PC-3 (cell line): ENCODE measurements around the gene PCDHB2.

ENCODE experiments used
- EZH2 ChIP-seq: fragments of 300-600 bp; sonication (generic); IDR thresholded peaks from one replicate; pipeline ENCODE4 v1.6.1; 2017; ENCODE audit warnings: antibody characterized with exemption, mild to moderate bottlenecking, low read length; ENCODE audit not compliant: unreplicated experiment
- EZH2phosphoT487 ChIP-seq: fragments of 300-600 bp; sonication (generic); IDR thresholded peaks from 2 replicates; pipeline ENCODE4 v1.6.1; 2018; ENCODE audit warnings: mild to moderate bottlenecking, antibody characterized with exemption, low read length, borderline replicate concordance
- TF ChIP-seq, protein P1 (sequence below): fragments of 300-600 bp; sonication (generic); conservative IDR thresholded peaks from 2 replicates; pipeline ENCODE4 v1.5.1; 2017; ENCODE audit warnings: antibody characterized with exemption, low read depth, mild to moderate bottlenecking, low read length

DNA sequence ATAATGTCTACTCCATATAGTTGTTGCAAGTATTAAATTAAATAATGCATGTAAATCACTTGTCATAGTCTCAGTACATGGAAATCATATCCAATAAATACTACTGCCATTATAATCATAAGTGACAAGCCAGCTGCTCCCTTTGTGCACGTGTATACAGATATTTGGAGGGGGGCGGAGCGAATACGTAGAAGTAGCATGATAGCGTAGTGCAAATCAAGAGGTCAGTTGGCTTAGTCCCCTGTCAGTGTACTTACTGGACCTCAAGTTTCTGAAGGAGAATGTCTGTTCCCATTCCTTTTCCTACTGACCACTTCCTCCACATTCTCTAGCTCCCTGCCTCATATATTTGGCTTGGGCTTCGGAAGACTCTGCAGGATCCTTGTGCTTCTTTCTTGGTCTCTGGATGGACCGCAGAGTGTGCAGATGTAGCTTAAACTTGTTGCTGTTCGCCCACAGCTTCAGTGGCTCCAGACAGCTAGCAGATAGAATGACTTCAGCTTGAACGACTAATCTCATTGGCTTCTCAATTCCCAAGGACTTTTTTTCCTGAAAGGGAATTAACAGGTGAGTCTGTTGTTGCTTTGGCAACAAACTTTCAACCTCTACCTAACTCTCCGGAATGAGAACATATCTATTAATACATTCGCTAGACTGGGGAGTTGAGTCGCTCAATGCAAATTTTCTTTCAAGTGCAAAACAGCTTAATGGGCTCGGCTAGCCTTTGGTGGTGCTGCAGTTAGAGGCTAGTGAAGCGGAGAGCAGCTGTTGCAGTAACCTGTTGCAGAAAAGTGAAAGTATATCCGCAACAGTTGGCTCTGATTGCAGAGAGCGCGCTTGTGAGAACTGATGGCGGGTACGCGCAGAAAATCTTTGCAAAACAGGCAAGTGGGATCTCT lies 43.5 kb upstream of the PCDHB2 start, which contains the start of gene PCDHB1:
- TF ChIP-seq, protein P1, sequence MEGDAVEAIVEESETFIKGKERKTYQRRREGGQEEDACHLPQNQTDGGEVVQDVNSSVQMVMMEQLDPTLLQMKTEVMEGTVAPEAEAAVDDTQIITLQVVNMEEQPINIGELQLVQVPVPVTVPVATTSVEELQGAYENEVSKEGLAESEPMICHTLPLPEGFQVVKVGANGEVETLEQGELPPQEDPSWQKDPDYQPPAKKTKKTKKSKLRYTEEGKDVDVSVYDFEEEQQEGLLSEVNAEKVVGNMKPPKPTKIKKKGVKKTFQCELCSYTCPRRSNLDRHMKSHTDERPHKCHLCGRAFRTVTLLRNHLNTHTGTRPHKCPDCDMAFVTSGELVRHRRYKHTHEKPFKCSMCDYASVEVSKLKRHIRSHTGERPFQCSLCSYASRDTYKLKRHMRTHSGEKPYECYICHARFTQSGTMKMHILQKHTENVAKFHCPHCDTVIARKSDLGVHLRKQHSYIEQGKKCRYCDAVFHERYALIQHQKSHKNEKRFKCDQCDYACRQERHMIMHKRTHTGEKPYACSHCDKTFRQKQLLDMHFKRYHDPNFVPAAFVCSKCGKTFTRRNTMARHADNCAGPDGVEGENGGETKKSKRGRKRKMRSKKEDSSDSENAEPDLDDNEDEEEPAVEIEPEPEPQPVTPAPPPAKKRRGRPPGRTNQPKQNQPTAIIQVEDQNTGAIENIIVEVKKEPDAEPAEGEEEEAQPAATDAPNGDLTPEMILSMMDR: no peak
- TF ChIP-seq EZH2: no peak
- TF ChIP-seq EZH2phosphoT487: no peak
